SK-N-SH (cell line): ENCODE measurements around the gene LSMEM2. TPM values are rescaled to one million over a fixed set of nuclear protein-coding genes. Genes with fewer than 3 reads are reported as not detected.

Experiments used
- CTCF ChIA-PET: fragments of 300-600, 350-600 bp; formaldehyde crosslinking; extraction: SDS; loops from one replicate; lab custom pipeline; 2021; lab: Yijun Ruan, JAX
- POLR2A ChIA-PET: fragments of 350-600 bp; sonication (Branson Sonifier 250); formaldehyde crosslinking; extraction: SDS; loops from one replicate; lab custom pipeline; 2020; ENCODE audit warnings: antibody characterized with exemption, inconsistent platforms; lab: Yijun Ruan, JAX
- DNase-seq: peaks from one replicate; pipeline ENCODE4 v3.0.0; 2012
- H2AFZ ChIP-seq: fragments of 200-600 bp; sonication (generic); 2 replicates; pipeline ENCODE4 v1.8.1; 2016; ENCODE audit warnings: antibody characterized with exemption, mild to moderate bottlenecking, low read depth
- H3F3A ChIP-seq: fragments of 200-600 bp; sonication (generic); replicated peaks from 2 replicates; pipeline ENCODE3; 2016; ENCODE audit warnings: antibody characterized with exemption, mild to moderate bottlenecking; ENCODE audit not compliant: insufficient read depth
- H3K27ac ChIP-seq, 2 experiments: fragments of 200-500 bp in 1 of 2; fragments of 200-600 bp in 1 of 2; sonication (Bioruptor generic) in 1 of 2; sonication (generic), shearing (Covaris generic) in 1 of 2; 2 replicates each; pipeline versions ENCODE4 v1.5.1 to v1.6.1; 2014 to 2016; ENCODE audit warnings: low read depth in 2 of 2, inconsistent platforms in 1 of 2, low read length in 1 of 2, mild to moderate bottlenecking in 1 of 2, mixed read lengths in 1 of 2
- H3K27me3 ChIP-seq: fragments of 200-600 bp; sonication (generic), shearing (Covaris generic); 2 replicates; pipeline ENCODE4 v1.6.1; 2016; ENCODE audit warnings: mixed run types; ENCODE audit not compliant: insufficient read depth
- H3K36me3 ChIP-seq, 2 experiments: fragments of 200-500 bp in 1 of 2; fragments of 200-600 bp in 1 of 2; sonication (Bioruptor generic) in 1 of 2; sonication (generic) in 1 of 2; replicated peaks in 1 of 2; 2 replicates each; pipeline versions ENCODE3 to v1.5.1; 2014 to 2016; ENCODE audit warnings: low read length in 1 of 2, mild to moderate bottlenecking in 1 of 2; ENCODE audit not compliant: insufficient read depth in 2 of 2, control insufficient read depth in 1 of 2
- H3K4me1 ChIP-seq, 2 experiments: fragments of 200-500 bp in 1 of 2; fragments of 200-600 bp in 1 of 2; sonication (Bioruptor generic) in 1 of 2; sonication (generic), shearing (Covaris generic) in 1 of 2; 2 replicates each; pipeline versions ENCODE4 v1.5.1 to v1.6.1; 2014 to 2016; ENCODE audit warnings: low read depth in 1 of 2, low read length in 1 of 2, mixed run types in 1 of 2; ENCODE audit not compliant: insufficient read depth in 2 of 2, control insufficient read depth in 1 of 2
- H3K4me2 ChIP-seq: fragments of 200-600 bp; sonication (generic), shearing (Covaris generic); 2 replicates; pipeline ENCODE4 v1.6.1; 2017; ENCODE audit warnings: mixed run types
- H3K4me3 ChIP-seq, 2 experiments: fragments of 200-500 bp in 1 of 2; fragments of 200-600 bp in 1 of 2; sonication (Bioruptor generic) in 1 of 2; sonication (generic), shearing (Covaris generic) in 1 of 2; 2 replicates each; pipeline versions ENCODE4 v1.5.1 to v1.8.1; 2014 to 2016; ENCODE audit warnings: low read depth in 2 of 2, inconsistent platforms in 1 of 2, low read length in 1 of 2, mild to moderate bottlenecking in 1 of 2, mixed read lengths in 1 of 2, moderate library complexity in 1 of 2
- H3K79me2 ChIP-seq: fragments of 200-600 bp; sonication (generic); 2 replicates; pipeline ENCODE4 v1.8.1; 2017; ENCODE audit warnings: mild to moderate bottlenecking; ENCODE audit not compliant: insufficient read depth
- H3K9ac ChIP-seq: fragments of 200-600 bp; sonication (generic); 2 replicates; pipeline ENCODE4 v1.6.1; 2017; ENCODE audit warnings: mixed run types
- H3K9me2 ChIP-seq: fragments of 200-600 bp; sonication (generic); 2 replicates; pipeline ENCODE4 v1.6.1; 2017; ENCODE audit warnings: mixed run types
- H3K9me3 ChIP-seq: fragments of 200-600 bp; sonication (generic); 2 replicates; pipeline ENCODE4 v1.6.1; 2017; ENCODE audit warnings: mixed run types, mild to moderate bottlenecking, moderate library complexity
- H4K20me1 ChIP-seq: fragments of 200-600 bp; sonication (generic); 2 replicates; pipeline ENCODE4 v1.6.1; 2017; ENCODE audit warnings: mild to moderate bottlenecking, mixed run types; ENCODE audit not compliant: insufficient read depth
- CHD2 ChIP-seq: fragments of 150-350 bp; IDR thresholded peaks from 2 replicates; pipeline ENCODE4 v1.6.1; 2018; ENCODE audit warnings: low read length; ENCODE audit not compliant: partially characterized antibody
- EP300 ChIP-seq, 2 experiments: IDR thresholded peaks; 2 replicates each; pipeline versions ENCODE4 v1.4.0 to v1.6.1; 2012; ENCODE audit warnings: borderline replicate concordance in 1 of 2, low read depth in 1 of 2, low read length in 1 of 2
- IRF3 ChIP-seq: fragments of 150-350 bp; IDR thresholded peaks from 2 replicates; pipeline ENCODE4 v1.6.1; 2016; ENCODE audit warnings: mild to moderate bottlenecking, low read depth, low read length
- MEF2A ChIP-seq: IDR thresholded peaks from 2 replicates; pipeline ENCODE4 v1.4.0; 2012; ENCODE audit warnings: low read depth, borderline replicate concordance
- MXI1 ChIP-seq: IDR thresholded peaks from 2 replicates; pipeline ENCODE4 v1.6.1; 2012; ENCODE audit warnings: mild to moderate bottlenecking, low read depth, low read length, improper control_type of control experiment
- RFX5 ChIP-seq: IDR thresholded peaks from 2 replicates; pipeline ENCODE4 v1.6.1; 2012; ENCODE audit warnings: mild to moderate bottlenecking, improper control_type of control experiment, low read length
- RXRA ChIP-seq: IDR thresholded peaks from 2 replicates; pipeline ENCODE4 v1.4.0; 2012; ENCODE audit warnings: low read depth, mild to moderate bottlenecking, borderline replicate concordance
- SMC3 ChIP-seq: IDR thresholded peaks from 2 replicates; pipeline ENCODE4 v1.6.1; 2012; ENCODE audit warnings: low read depth, low read length, improper control_type of control experiment
- TAF1 ChIP-seq: IDR thresholded peaks from 2 replicates; pipeline ENCODE4 v1.6.1; 2012; ENCODE audit warnings: low read depth, mild to moderate bottlenecking, low read length, moderate library complexity, borderline replicate concordance
- TCF12 ChIP-seq: IDR thresholded peaks from 2 replicates; pipeline ENCODE4 v1.4.0; 2012
- YY1 ChIP-seq: IDR thresholded peaks from 2 replicates; pipeline ENCODE4 v1.4.0; 2012; ENCODE audit warnings: low read depth, mild to moderate bottlenecking
- ZBTB33 ChIP-seq: IDR thresholded peaks from 2 replicates; pipeline ENCODE4 v1.4.0; 2012; ENCODE audit warnings: low read depth, borderline replicate concordance
- WGBS: methylation state at CpG from one replicate; pipeline ENCODE4 v1.1.6; 2017; ENCODE audit warnings: low lambda C conversion rate; 5-methylcytosine and 5-hydroxymethylcytosine counted together
- polyA plus RNA-seq, 3 experiments: library from polyadenylated mRNA; depleted of rRNA; stranded (reverse); fragments of >200 nt; gene quantifications; 2 replicates each; pipeline ENCODE4 v1.2.3, GENCODE V29; 2012
- TF ChIP-seq, protein P1 (sequence below): fragments of 150-350 bp; IDR thresholded peaks from 2 replicates; pipeline ENCODE4 v1.6.1; 2017; ENCODE audit warnings: antibody characterized with exemption, low read length, low read depth, borderline replicate concordance
- TF ChIP-seq, protein P2 (sequence below): IDR thresholded peaks from 2 replicates; pipeline ENCODE4; 2012
- TF ChIP-seq, protein P3 (sequence below): IDR thresholded peaks from 2 replicates; pipeline ENCODE4 v1.4.0; 2012; ENCODE audit warnings: low read depth, borderline replicate concordance

LSMEM2 gene
- polyA plus RNA-seq, 1 of the 3 experiments (the other 2 are of a cell fraction), result 0.03 TPM

DNA sequence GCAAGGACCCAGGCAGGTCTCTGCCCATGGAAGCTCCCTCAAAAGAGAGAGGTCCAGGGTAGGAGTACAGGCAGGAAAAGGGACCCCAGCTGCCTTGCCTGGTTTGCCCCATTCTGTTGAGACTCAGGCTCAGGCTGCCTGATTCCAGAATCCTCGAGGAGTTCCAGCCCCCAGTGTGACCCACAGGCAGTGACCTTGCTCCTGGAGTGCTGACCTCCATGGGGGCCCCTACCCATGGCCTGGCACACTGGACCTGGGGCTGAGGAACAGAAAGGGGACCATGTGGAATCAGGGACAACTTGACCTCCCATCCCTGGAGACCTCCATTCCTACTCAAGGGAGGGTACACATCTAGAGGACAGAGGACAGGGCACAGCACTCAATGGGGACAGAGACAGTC, 13.3 kb upstream of the LSMEM2 start:
- ChIA-PET POLR2A (no interaction called here), CTCF (interaction anchor here (0.9 to 6.6 kb wide), 7 partner anchors 9 to 143 kb away, joined by 3 to 49 read pairs (median 10); no protein-coding TSS in a partner anchor)
- no peak for DNase-seq
- Histone ChIP-seq H2AFZ (no peak overlapping the region), H3K27me3 (no peaks in the 10 kb centered on the region), H3K4me2 (peak overlapping the region; percentile 78; the same call in 1 of the 2 replicates), H3K4me3 (no peak overlapping the region), H3K79me2 (peaks cover 11% of the 10 kb centered on the region), H3K4me1 (peaks cover 36 to 42% of the 10 kb centered on the region in 2 experiments; a peak in 3 of 4 replicates), H3F3A (peaks cover 26% of the 10 kb centered on the region), H3K36me3 (no peaks in the 10 kb centered on the region), H3K27ac (peak overlapping the region in 1 of 2 experiments; percentile 83; a peak in 2 of 4 replicates), H3K9me2 (no peaks in the 10 kb centered on the region), H3K9me3 (no peaks in the 10 kb centered on the region), H4K20me1 (no peaks in the 10 kb centered on the region), H3K9ac (0 out of 2 replicates have a peak overlapping the region, but pooled peaks have one; percentile 41)
- TF ChIP-seq YY1, result no peak
- TF ChIP-seq MXI1, result no peak
- no peak for TF ChIP-seq IRF3
- TF ChIP-seq MEF2A, result no peak
- no peak for TF ChIP-seq EP300 (IDR thresholded peaks at IDR 0.05; ENCODE audit: borderline replicate concordance in 1 of 2, low read depth in 1 of 2, low read length in 1 of 2)
- TF ChIP-seq RXRA, result no peak
- no peak for TF ChIP-seq TCF12
- no peak for TF ChIP-seq SMC3
- TF ChIP-seq, protein P1, sequence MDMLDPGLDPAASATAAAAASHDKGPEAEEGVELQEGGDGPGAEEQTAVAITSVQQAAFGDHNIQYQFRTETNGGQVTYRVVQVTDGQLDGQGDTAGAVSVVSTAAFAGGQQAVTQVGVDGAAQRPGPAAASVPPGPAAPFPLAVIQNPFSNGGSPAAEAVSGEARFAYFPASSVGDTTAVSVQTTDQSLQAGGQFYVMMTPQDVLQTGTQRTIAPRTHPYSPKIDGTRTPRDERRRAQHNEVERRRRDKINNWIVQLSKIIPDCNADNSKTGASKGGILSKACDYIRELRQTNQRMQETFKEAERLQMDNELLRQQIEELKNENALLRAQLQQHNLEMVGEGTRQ, result no peak
- TF ChIP-seq CHD2, result no peak
- no peak for TF ChIP-seq TAF1
- TF ChIP-seq ZBTB33, result no peak
- TF ChIP-seq, protein P2, sequence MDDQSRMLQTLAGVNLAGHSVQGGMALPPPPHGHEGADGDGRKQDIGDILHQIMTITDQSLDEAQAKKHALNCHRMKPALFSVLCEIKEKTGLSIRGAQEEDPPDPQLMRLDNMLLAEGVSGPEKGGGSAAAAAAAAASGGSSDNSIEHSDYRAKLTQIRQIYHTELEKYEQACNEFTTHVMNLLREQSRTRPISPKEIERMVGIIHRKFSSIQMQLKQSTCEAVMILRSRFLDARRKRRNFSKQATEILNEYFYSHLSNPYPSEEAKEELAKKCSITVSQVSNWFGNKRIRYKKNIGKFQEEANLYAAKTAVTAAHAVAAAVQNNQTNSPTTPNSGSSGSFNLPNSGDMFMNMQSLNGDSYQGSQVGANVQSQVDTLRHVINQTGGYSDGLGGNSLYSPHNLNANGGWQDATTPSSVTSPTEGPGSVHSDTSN, result no peak
- TF ChIP-seq, protein P3, sequence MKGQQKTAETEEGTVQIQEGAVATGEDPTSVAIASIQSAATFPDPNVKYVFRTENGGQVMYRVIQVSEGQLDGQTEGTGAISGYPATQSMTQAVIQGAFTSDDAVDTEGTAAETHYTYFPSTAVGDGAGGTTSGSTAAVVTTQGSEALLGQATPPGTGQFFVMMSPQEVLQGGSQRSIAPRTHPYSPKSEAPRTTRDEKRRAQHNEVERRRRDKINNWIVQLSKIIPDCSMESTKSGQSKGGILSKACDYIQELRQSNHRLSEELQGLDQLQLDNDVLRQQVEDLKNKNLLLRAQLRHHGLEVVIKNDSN, result no peak
- TF ChIP-seq RFX5, result no peak
- WGBS, result 100% methylated on average over 1 of the region's 1 CpG
